ENCODE measurements around the gene GTF2IRD1.

- TF ChIP-seq CTCF (IDR thresholded peaks at IDR 0.05) (no peak), POLR2A (IDR thresholded peaks at IDR 0.05) (no peak)
These were observed 116.9 kb downstream of the GTF2IRD1 start for GRCh38 chr7:74570533-74571156.

Data from testis (tissue), 2 donors.